Activated CD4-positive, alpha-beta memory T cell treated with anti-CD3 and anti-CD28 coated beads, Interleukin-2, amount 10 ng/mL, durations not matched to agents 7 days and 5 days (primary cell): ENCODE results near the gene MCF2L2. TPM values are rescaled to one million over a fixed set of nuclear protein-coding genes. Genes with fewer than 3 reads are reported as not detected.

Experiments used
- CTCF ChIA-PET: fragments of 350-600 bp; sonication (Branson Sonifier 250); formaldehyde crosslinking; loops from one replicate; lab custom pipeline; 2021; ENCODE audit warnings: antibody characterized with exemption, inconsistent platforms; lab: Charles Lee
- POLR2A ChIA-PET: fragments of 350-600 bp; sonication (Branson Sonifier 250); formaldehyde crosslinking; loops from one replicate; lab custom pipeline; 2021; ENCODE audit warnings: antibody characterized with exemption; lab: Charles Lee
- DNase-seq: peaks from one replicate; pipeline ENCODE4 v3.0.0-alpha.2; 2020
- H3K27ac Mint-ChIP-seq: one replicate; pipeline ENCODE4 v1.8.0; 2021; ENCODE audit warnings: mild to moderate bottlenecking, mixed read lengths
- H3K27me3 Mint-ChIP-seq: one replicate; pipeline ENCODE4 v1.8.0; 2021; ENCODE audit warnings: mixed read lengths
- H3K36me3 Mint-ChIP-seq: one replicate; pipeline ENCODE4 v1.8.0; 2021; ENCODE audit warnings: low read depth, mixed read lengths
- H3K4me1 Mint-ChIP-seq: one replicate; pipeline ENCODE4 v1.8.0; 2021; ENCODE audit warnings: mixed read lengths
- H3K4me3 Mint-ChIP-seq: one replicate; pipeline ENCODE4 v1.8.0; 2021; ENCODE audit warnings: mild to moderate bottlenecking, mixed read lengths
- H3K9me3 Mint-ChIP-seq: one replicate; pipeline ENCODE4 v1.8.0; 2021; ENCODE audit warnings: mixed read lengths
- total RNA-seq, 2 experiments: library from RNA; stranded (reverse); gene quantifications; one replicate each; pipeline ENCODE4 v1.2.3, GENCODE V29; 2021

The MCF2L2 gene
- total RNA-seq, 2 experiments from 2014 or later, result 6.6 to 7.0 TPM

DNA sequence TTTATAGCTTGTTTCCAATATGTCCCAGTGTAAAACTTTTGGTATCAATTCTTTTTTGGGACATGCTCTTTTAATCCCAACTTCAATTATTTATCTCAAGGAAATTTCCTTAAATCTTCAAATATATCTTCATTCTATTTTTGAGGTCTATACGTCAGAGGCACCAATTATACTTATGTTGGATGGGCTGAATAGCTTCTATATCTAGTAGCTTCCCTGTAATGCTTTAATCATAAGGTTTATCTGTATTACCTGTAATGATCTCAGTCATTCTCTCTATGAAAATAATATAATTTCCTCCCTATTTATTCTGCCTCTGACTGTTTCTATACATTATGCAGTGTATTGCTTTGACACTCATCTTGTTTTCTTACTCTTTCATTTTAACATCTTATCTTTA, 299.2 kb downstream of the MCF2L2 start:
- peaks cover 50% of the 10 kb centered on the region for H3K36me3 Mint-ChIP-seq

DNA sequence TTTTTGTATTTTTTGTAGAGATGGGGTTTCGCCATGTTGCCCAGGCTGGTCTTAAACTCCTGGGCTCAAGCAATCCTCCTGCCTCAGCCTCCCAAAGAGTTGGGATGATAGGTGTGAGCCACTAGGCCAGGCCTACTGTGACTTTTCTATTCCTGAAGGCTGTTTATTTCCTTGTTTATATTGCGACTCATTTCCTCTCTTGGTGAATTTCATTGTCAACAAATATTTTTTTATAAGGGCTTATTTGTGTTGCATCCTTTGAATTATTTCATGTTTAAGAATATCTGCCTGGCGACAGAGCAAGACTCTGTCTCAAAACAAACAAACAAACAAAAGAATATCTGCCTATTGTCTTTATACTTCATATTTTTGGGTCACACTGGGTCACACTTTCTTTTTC, 299.7 kb downstream of the MCF2L2 start:
- Mint-ChIP-seq H3K27me3 (no peaks in the 10 kb centered on the region), H3K9me3 (peaks cover 12% of the 10 kb centered on the region), H3K4me1 (peaks cover 2% of the 10 kb centered on the region), H3K36me3 (peaks cover 44% of the 10 kb centered on the region), H3K27ac (no peak overlapping the region), H3K4me3 (no peak overlapping the region)
- ChIA-PET CTCF (interaction anchor here (1.0 to 1.6 kb wide), 2 partner anchors 9 to 254 kb away, joined by 3 to 6 read pairs; no protein-coding TSS in a partner anchor), POLR2A (no interaction called here)
- DNase-seq, result no peak

More for the DNA sequence above, 299.2 kb downstream of the MCF2L2 start:
- POLR2A ChIA-PET, result no interaction called here
- no peak overlapping the region for H3K27ac Mint-ChIP-seq
- no peak overlapping the region for H3K4me3 Mint-ChIP-seq
- peaks cover 12% of the 10 kb centered on the region for H3K9me3 Mint-ChIP-seq
- CTCF ChIA-PET, result interaction anchor here (1.0 to 1.6 kb wide), 2 partner anchors 8 to 254 kb away, joined by 3 to 6 read pairs; no protein-coding TSS in a partner anchor
- H3K4me1 Mint-ChIP-seq, result no peaks in the 10 kb centered on the region
- no peak for DNase-seq
- H3K27me3 Mint-ChIP-seq, result no peaks in the 10 kb centered on the region

Other genes starting within 250 kb of the MCF2L2 start
- under 1 TPM; 0.60 to 0.78 TPM for gene B3GNT5, start 175.4 kb downstream of the MCF2L2 start, total RNA-seq
- gene KLHL6, start 127.1 kb upstream of the MCF2L2 start, total RNA-seq, result 10 to 100 TPM; 47.1 to 48.6 TPM
- 10 to 100 TPM; 28.9 to 31.2 TPM for gene KLHL24, start 207.0 kb upstream of the MCF2L2 start, total RNA-seq